ENCODE measurements around the gene FOXG1. TPM values are rescaled to one million over a fixed set of nuclear protein-coding genes. Genes with fewer than 3 reads are reported as not detected.

Gene FOXG1
- total and polyA plus RNA-seq, 4 donors = not detected

- ATAC-seq (ENCODE audit: low FRiP score) = no peak
- peak in 1 of 2 donors; percentile 64 for DNase-seq
- intact Hi-C loops (cut with DNase I) = loop anchor here in 1 of 2 donors (10.0 kb wide), 1 partner anchor 776 kb away; no protein-coding TSS in a partner anchor
- H3K4me3 ChIP-seq (ENCODE audit: low read length in 2 of 2) = no peak overlapping the region
- no peaks in the 10 kb centered on the region for H3K36me3 ChIP-seq (ENCODE audit: control insufficient read depth in 1 of 2, insufficient read depth in 2 of 2, low read length in 1 of 2)
- no peak overlapping the region for H3K27ac ChIP-seq (ENCODE audit: low read depth in 1 of 2, low read length in 2 of 2)
- H3K4me1 ChIP-seq (ENCODE audit: control insufficient read depth in 1 of 2, insufficient read depth in 2 of 2, low read length in 2 of 2) = no peaks in the 10 kb centered on the region
- peaks cover 1% of the 10 kb centered on the region for H3K9me3 ChIP-seq (ENCODE audit: control insufficient read depth, low read length)
- 6 to 9% methylated on average over 30 of the region's 30 CpGs for WGBS, 2 donors
- peaks cover 0 to 7% of the 10 kb centered on the region in 2 donors for H3K27me3 ChIP-seq (ENCODE audit: control insufficient read depth in 1 of 2, insufficient read depth in 2 of 2, low read length in 1 of 2)
Observed at GRCh38 chr14:28758885-28759652, 7.5 kb upstream of the FOXG1 start.

DNA sequence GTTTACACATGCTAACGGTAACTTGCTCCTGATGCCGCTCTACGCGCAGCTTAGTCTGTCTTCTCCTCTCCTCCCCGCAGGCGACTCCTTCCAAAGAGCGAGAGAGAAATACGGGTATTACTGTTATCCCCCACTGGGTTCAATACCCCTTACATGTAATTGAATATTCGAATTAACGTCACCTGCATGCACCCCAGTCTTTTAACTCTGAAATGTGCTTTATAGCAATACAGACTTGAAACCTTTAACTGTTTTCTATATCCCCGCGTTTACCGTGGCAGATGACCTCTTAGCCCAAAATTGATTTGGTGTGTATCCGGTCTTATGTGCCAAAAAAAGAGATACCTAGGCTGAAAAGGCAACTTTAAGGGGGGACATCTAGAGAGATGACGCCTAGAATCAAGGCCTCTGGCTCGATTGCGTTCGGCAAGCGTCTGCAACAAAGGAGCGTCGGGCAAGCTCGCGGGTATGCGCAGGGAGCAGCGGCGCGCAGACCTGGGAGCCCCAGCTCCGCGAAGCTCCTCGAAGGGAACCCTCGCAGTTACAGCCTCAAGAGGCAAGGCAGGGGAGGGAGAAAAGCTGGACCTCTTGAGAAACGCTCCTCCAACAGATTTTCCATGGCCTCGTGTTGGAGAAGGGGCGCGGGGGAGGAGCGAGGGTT is 6.8 kb upstream of the FOXG1 start:
- no peak overlapping the region for H3K27ac ChIP-seq (ENCODE audit: low read depth in 1 of 2, low read length in 2 of 2)
- no peaks in the 10 kb centered on the region for H3K36me3 ChIP-seq (ENCODE audit: control insufficient read depth in 1 of 2, insufficient read depth in 2 of 2, low read length in 1 of 2)
- H3K27me3 ChIP-seq (ENCODE audit: control insufficient read depth in 1 of 2, insufficient read depth in 2 of 2, low read length in 1 of 2) = peaks cover 0 to 7% of the 10 kb centered on the region in 2 donors
- peak overlapping the region in 1 of 2 donors; percentile 11 for H3K4me3 ChIP-seq (ENCODE audit: low read length in 2 of 2)
- WGBS, 2 donors = 5 to 8% methylated on average over 36 of the region's 36 CpGs
- H3K9me3 ChIP-seq (ENCODE audit: control insufficient read depth, low read length) = peaks cover 1% of the 10 kb centered on the region
- no peaks in the 10 kb centered on the region for H3K4me1 ChIP-seq (ENCODE audit: control insufficient read depth in 1 of 2, insufficient read depth in 2 of 2, low read length in 2 of 2)
- DNase-seq = no peak
- intact Hi-C loops (cut with DNase I) = loop anchor here in 1 of 2 donors (10.0 kb wide), 1 partner anchor 775 kb away; no protein-coding TSS in a partner anchor
- ATAC-seq (ENCODE audit: low FRiP score) = no peak

GRCh38 chr14:28760431-28760996 is 6.1 kb upstream of the FOXG1 start:
- ATAC-seq (ENCODE audit: low FRiP score) (no peak), DNase-seq (no peak)
- H3K36me3 ChIP-seq (ENCODE audit: control insufficient read depth in 1 of 2, insufficient read depth in 2 of 2, low read length in 1 of 2) = no peaks in the 10 kb centered on the region
- H3K27me3 ChIP-seq (ENCODE audit: control insufficient read depth in 1 of 2, insufficient read depth in 2 of 2, low read length in 1 of 2) = peaks cover 0 to 7% of the 10 kb centered on the region in 2 donors
- H3K9me3 ChIP-seq (ENCODE audit: control insufficient read depth, low read length) = peaks cover 1% of the 10 kb centered on the region
- H3K4me1 ChIP-seq (ENCODE audit: control insufficient read depth in 1 of 2, insufficient read depth in 2 of 2, low read length in 2 of 2) = no peaks in the 10 kb centered on the region
- WGBS, 2 donors = 15 to 18% methylated on average over 9 of the region's 9 CpGs
- no peak overlapping the region for H3K27ac ChIP-seq (ENCODE audit: low read depth in 1 of 2, low read length in 2 of 2)
- intact Hi-C loops (cut with DNase I) = no loop called here
- no peak overlapping the region for H3K4me3 ChIP-seq (ENCODE audit: low read length in 2 of 2)

GRCh38 chr14:28761438-28762291 is 4.9 kb upstream of the FOXG1 start:
- H3K27me3 ChIP-seq (ENCODE audit: control insufficient read depth in 1 of 2, insufficient read depth in 2 of 2, low read length in 1 of 2) = peaks cover 0 to 7% of the 10 kb centered on the region in 2 donors

DNA sequence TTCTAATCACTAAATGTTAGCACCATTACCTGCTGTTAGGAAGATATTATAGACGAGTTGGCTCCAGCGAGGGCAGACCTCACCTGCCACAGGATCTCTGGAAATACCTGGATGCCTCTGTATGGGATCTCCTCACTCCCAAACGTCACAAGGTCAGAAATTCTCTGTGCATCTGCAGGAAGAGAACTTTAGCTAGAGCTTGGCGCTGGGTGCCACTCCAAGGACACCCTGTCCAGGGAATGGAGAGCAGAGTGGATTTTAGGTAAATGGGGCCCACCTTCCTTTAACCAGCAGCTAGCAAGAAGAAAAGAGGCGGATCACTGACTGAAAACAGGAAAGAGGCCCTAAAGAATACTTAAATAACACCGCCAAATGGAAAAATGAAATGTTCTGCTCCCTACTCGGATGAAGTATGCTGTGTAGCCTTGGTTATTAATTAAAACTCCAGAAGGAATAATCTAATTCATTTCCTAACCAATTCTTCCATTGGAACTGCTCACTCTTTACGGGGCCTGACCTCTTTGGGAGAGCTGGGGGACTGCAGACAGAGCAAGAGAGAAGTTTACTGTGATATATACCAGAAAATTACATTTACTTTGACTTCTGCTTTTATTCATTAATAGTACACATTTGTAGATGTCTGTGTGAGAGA is 4.2 kb upstream of the FOXG1 start:
- WGBS, 2 donors = 27 to 42% methylated on average over 8 of the region's 8 CpGs
- peaks cover 0 to 7% of the 10 kb centered on the region in 2 donors for H3K27me3 ChIP-seq (ENCODE audit: control insufficient read depth in 1 of 2, insufficient read depth in 2 of 2, low read length in 1 of 2)
- H3K9me3 ChIP-seq (ENCODE audit: control insufficient read depth, low read length) = peaks cover 1% of the 10 kb centered on the region
- DNase-seq (no peak), ATAC-seq (ENCODE audit: low FRiP score) (no peak)
- no peaks in the 10 kb centered on the region for H3K4me1 ChIP-seq (ENCODE audit: control insufficient read depth in 1 of 2, insufficient read depth in 2 of 2, low read length in 2 of 2)
- intact Hi-C loops (cut with DNase I) = no loop called here
- H3K4me3 ChIP-seq (ENCODE audit: low read length in 2 of 2) = no peak overlapping the region
- H3K27ac ChIP-seq (ENCODE audit: low read depth in 1 of 2, low read length in 2 of 2) = no peak overlapping the region
- no peaks in the 10 kb centered on the region for H3K36me3 ChIP-seq (ENCODE audit: control insufficient read depth in 1 of 2, insufficient read depth in 2 of 2, low read length in 1 of 2)

More at GRCh38 chr14:28761438-28762291, 4.9 kb upstream of the FOXG1 start:
- Histone ChIP-seq H3K9me3 (ENCODE audit: control insufficient read depth, low read length) (peaks cover 1% of the 10 kb centered on the region), H3K36me3 (ENCODE audit: control insufficient read depth in 1 of 2, insufficient read depth in 2 of 2, low read length in 1 of 2) (no peaks in the 10 kb centered on the region), H3K4me1 (ENCODE audit: control insufficient read depth in 1 of 2, insufficient read depth in 2 of 2, low read length in 2 of 2) (no peaks in the 10 kb centered on the region), H3K27ac (ENCODE audit: low read depth in 1 of 2, low read length in 2 of 2) (no peak overlapping the region), H3K4me3 (ENCODE audit: low read length in 2 of 2) (no peak overlapping the region)
- intact Hi-C loops (cut with DNase I) = no loop called here
- no peak for ATAC-seq (ENCODE audit: low FRiP score)
- 11 to 16% methylated on average over 33 of the region's 33 CpGs for WGBS, 2 donors
- DNase-seq = no peak

GRCh38 chr14:28762955-28763326 is 3.6 kb upstream of the FOXG1 start:
- ATAC-seq (ENCODE audit: low FRiP score) (no peak), DNase-seq (no peak)
- Histone ChIP-seq H3K36me3 (ENCODE audit: control insufficient read depth in 1 of 2, insufficient read depth in 2 of 2, low read length in 1 of 2) (no peaks in the 10 kb centered on the region), H3K4me3 (ENCODE audit: low read length in 2 of 2) (no peak overlapping the region), H3K4me1 (ENCODE audit: control insufficient read depth in 1 of 2, insufficient read depth in 2 of 2, low read length in 2 of 2) (no peaks in the 10 kb centered on the region), H3K9me3 (ENCODE audit: control insufficient read depth, low read length) (peaks cover 1% of the 10 kb centered on the region), H3K27ac (ENCODE audit: low read depth in 1 of 2, low read length in 2 of 2) (no peak overlapping the region), H3K27me3 (ENCODE audit: control insufficient read depth in 1 of 2, insufficient read depth in 2 of 2, low read length in 1 of 2) (peaks cover 0 to 5% of the 10 kb centered on the region in 2 donors)
- intact Hi-C loops (cut with DNase I) = no loop called here
- WGBS, 2 donors = 22 to 31% methylated on average over 3 of the region's 3 CpGs

DNA sequence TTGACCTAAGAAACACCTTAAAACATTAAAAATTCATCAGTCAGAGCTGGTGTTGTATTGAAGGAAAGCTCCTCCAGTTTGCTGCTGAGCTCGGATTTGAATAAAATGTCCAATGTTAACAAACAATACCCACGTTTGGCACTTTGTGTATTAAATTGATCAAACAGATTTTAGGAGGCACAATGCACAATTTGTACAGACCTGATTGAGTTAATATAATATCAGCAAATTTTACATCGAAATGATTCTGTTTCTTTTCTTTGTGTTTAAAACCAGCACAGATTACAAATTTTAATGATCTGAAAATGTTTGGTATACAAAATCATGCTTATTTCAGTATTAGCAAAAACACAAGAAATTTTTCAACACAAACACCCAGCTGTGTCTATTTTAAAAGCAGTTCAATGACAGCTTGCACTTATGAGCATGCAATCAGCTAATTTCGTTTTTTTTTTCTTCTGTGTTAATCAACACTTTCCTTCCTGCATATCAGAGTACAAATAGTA is 2.8 kb upstream of the FOXG1 start:
- H3K9me3 ChIP-seq (ENCODE audit: control insufficient read depth, low read length) = peaks cover 5% of the 10 kb centered on the region
- DNase-seq = no peak
- peaks cover 0 to 5% of the 10 kb centered on the region in 2 donors for H3K27me3 ChIP-seq (ENCODE audit: control insufficient read depth in 1 of 2, insufficient read depth in 2 of 2, low read length in 1 of 2)
- intact Hi-C loops (cut with DNase I) = no loop called here
- 19 to 25% methylated on average over 4 of the region's 4 CpGs for WGBS, 2 donors
- H3K27ac ChIP-seq (ENCODE audit: low read depth in 1 of 2, low read length in 2 of 2) = no peak overlapping the region
- H3K4me3 ChIP-seq (ENCODE audit: low read length in 2 of 2) = no peak overlapping the region
- no peaks in the 10 kb centered on the region for H3K4me1 ChIP-seq (ENCODE audit: control insufficient read depth in 1 of 2, insufficient read depth in 2 of 2, low read length in 2 of 2)
- ATAC-seq (ENCODE audit: low FRiP score) = no peak
- H3K36me3 ChIP-seq (ENCODE audit: control insufficient read depth in 1 of 2, insufficient read depth in 2 of 2, low read length in 1 of 2) = no peaks in the 10 kb centered on the region
